HepG2 (cell line): Measurements from ENCODE around the gene SLC25A10.

Experiments
- ATF3 ChIP-seq: sonication (generic); formaldehyde crosslinking; IDR thresholded peaks from 2 replicates; pipeline ENCODE4 v1.4.0; 2020; ENCODE audit warnings: missing genetic modification reagents
- ATF7 ChIP-seq, 2 experiments: fragments of 450-650 bp in 1 of 2; sonication (generic) in 1 of 2; formaldehyde crosslinking in 1 of 2; IDR thresholded peaks; 2 replicates each; pipeline versions ENCODE4 v1.4.0 to v1.6.1; 2016 to 2020; ENCODE audit warnings: antibody characterized with exemption in 1 of 2, mild to moderate bottlenecking in 1 of 2, missing genetic modification reagents in 1 of 2
- CTCF ChIP-seq: sonication (generic); formaldehyde crosslinking; IDR thresholded peaks from 2 replicates; pipeline ENCODE4 v1.5.0; 2020; ENCODE audit warnings: mild to moderate bottlenecking, missing genetic modification reagents, moderate library complexity
- JUND ChIP-seq: sonication (generic); formaldehyde crosslinking; IDR thresholded peaks from 2 replicates; pipeline ENCODE4 v1.8.0; 2022; ENCODE audit warnings: mild to moderate bottlenecking, missing genetic modification reagents
- NKX3-1 ChIP-seq: sonication (generic); formaldehyde crosslinking; IDR thresholded peaks from 2 replicates; pipeline ENCODE4 v1.5.0; 2020; ENCODE audit warnings: missing genetic modification reagents
- RFX5 ChIP-seq: IDR thresholded peaks from 2 replicates; pipeline ENCODE4 v1.6.1; 2011; ENCODE audit warnings: low read depth, low read length, improper control_type of control experiment
- SOX6 ChIP-seq, 2 experiments: fragments of 450-650 bp in 1 of 2; sonication (generic) in 1 of 2; formaldehyde crosslinking in 1 of 2; IDR thresholded peaks; 2 replicates each; pipeline versions ENCODE4 v1.4.0 to v1.6.1; 2017 to 2020; ENCODE audit warnings: antibody characterized with exemption in 1 of 2, mild to moderate bottlenecking in 1 of 2, missing genetic modification reagents in 1 of 2
- ZNF207 ChIP-seq: fragments of 450-650 bp; IDR thresholded peaks from 2 replicates; pipeline ENCODE4 v1.6.1; 2016; ENCODE audit warnings: antibody characterized with exemption, borderline replicate concordance
- ZNF570 ChIP-seq: sonication (generic); formaldehyde crosslinking; IDR thresholded peaks from 2 replicates; pipeline ENCODE4 v1.4.0; 2020; ENCODE audit warnings: mild to moderate bottlenecking, missing genetic modification reagents, borderline replicate concordance
- TF ChIP-seq, protein P1 (sequence below): sonication (generic); formaldehyde crosslinking; IDR thresholded peaks from 2 replicates; pipeline ENCODE4 v1.8.1; 2022; ENCODE audit warnings: mild to moderate bottlenecking, missing genetic modification reagents

- TF ChIP-seq RFX5 = no peak
- peak; percentile 79 for TF ChIP-seq JUND (CRISPR knock-in tag)
- no peak for TF ChIP-seq ZNF207
- TF ChIP-seq CTCF (CRISPR knock-in tag) = peak; percentile 40
- peak; percentile 100 for TF ChIP-seq NKX3-1 (CRISPR knock-in tag)
- no peak for TF ChIP-seq SOX6 (IDR thresholded peaks at IDR 0.05)
- TF ChIP-seq SOX6 (CRISPR knock-in tag; IDR thresholded peaks at IDR 0.05) = peak; percentile 84
- no peak for TF ChIP-seq ATF7 (IDR thresholded peaks at IDR 0.05)
- TF ChIP-seq ATF7 (CRISPR knock-in tag; IDR thresholded peaks at IDR 0.05) = peak; percentile 94
- TF ChIP-seq ZNF570 (CRISPR knock-in tag) = 0 out of 2 replicates have a peak, but pooled peaks have one; percentile 91
- TF ChIP-seq, protein P1, sequence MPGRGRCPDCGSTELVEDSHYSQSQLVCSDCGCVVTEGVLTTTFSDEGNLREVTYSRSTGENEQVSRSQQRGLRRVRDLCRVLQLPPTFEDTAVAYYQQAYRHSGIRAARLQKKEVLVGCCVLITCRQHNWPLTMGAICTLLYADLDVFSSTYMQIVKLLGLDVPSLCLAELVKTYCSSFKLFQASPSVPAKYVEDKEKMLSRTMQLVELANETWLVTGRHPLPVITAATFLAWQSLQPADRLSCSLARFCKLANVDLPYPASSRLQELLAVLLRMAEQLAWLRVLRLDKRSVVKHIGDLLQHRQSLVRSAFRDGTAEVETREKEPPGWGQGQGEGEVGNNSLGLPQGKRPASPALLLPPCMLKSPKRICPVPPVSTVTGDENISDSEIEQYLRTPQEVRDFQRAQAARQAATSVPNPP (CRISPR knock-in tag) = peak; percentile 25; the same call in 1 of the 2 replicates
- TF ChIP-seq ATF3 (CRISPR knock-in tag) = peak; percentile 82; the same call in 1 of the 2 replicates
Observed at GRCh38 chr17:81727324-81728031, 15.4 kb downstream of the SLC25A10 start.
